Heart left ventricle (tissue), 16 donors: ENCODE data around the gene CHIT1. TPM values are rescaled to one million over a fixed set of nuclear protein-coding genes. Genes with fewer than 3 reads are reported as not detected.

Experiments used
- ATAC-seq, 4 donors: fragments of 200-7000 bp; cut with Tn5 transposase; one replicate each; pipeline ENCODE4 v1.9.1; 2020 to 2022; ENCODE audit warnings: moderate library complexity in 4 of 4, mild to moderate bottlenecking in 3 of 4, moderate number of reproducible peaks in 1 of 4
- DNase-seq, 5 donors: peaks; one replicate each; pipeline ENCODE4 v3.0.0-alpha.2; 2020
- H3K27ac ChIP-seq, 12 donors: fragments of 200-600 bp; sonication (generic) in 4 of 12; one replicate each; pipeline versions ENCODE4 v1.5.0 to v1.8.0; 2016 to 2022; ENCODE audit warnings: mild to moderate bottlenecking in 2 of 12
- H3K27me3 ChIP-seq, 9 donors: fragments of 200-600 bp; sonication (generic) in 2 of 9; one replicate each; pipeline versions ENCODE4 v1.5.1 to v1.8.0; 2016 to 2022; ENCODE audit warnings: mild to moderate bottlenecking in 3 of 9
- H3K36me3 ChIP-seq, 9 donors: fragments of 200-600 bp; sonication (generic) in 2 of 9; one replicate each; pipeline versions ENCODE4 v1.5.0 to v1.8.0; 2018 to 2022; ENCODE audit warnings: mild to moderate bottlenecking in 2 of 9
- H3K4me1 ChIP-seq, 12 donors: fragments of 200-600 bp; sonication (generic) in 4 of 12; one replicate each; pipeline versions ENCODE4 v1.5.0 to v1.8.0; 2016 to 2022; ENCODE audit warnings: mild to moderate bottlenecking in 3 of 12
- H3K4me3 ChIP-seq, 12 donors: fragments of 200-600 bp; sonication (generic) in 4 of 12; one replicate each; pipeline versions ENCODE4 v1.5.0 to v1.8.0; 2017 to 2022; ENCODE audit warnings: mild to moderate bottlenecking in 9 of 12, moderate library complexity in 4 of 12
- H3K9me3 ChIP-seq, 12 donors: fragments of 200-600 bp; sonication (generic) in 4 of 12; one replicate each; pipeline versions ENCODE4 v1.5.0 to v1.8.0; 2016 to 2022; ENCODE audit warnings: mild to moderate bottlenecking in 1 of 12
- CTCF ChIP-seq, 12 donors: fragments of 200-600 bp; sonication (generic) in 4 of 12; IDR thresholded peaks; one replicate each; pipeline versions ENCODE4 v1.5.0 to v1.8.0; 2018 to 2022; ENCODE audit warnings: antibody characterized with exemption in 12 of 12, mild to moderate bottlenecking in 5 of 12
- POLR2A ChIP-seq, 2 donors: fragments of 450-650 bp; IDR thresholded peaks; one replicate each; pipeline ENCODE4 v1.6.1; 2017; ENCODE audit warnings: antibody characterized with exemption in 2 of 2, mild to moderate bottlenecking in 2 of 2, moderate library complexity in 2 of 2
- WGBS, 4 donors: extraction: QIAGEN DNeasy Blood & Tissue Kit in 2 of 4; methylation state at CpG; one replicate each; pipeline versions ENCODE4 v1.1.5 to v1.1.7; 2013 to 2018; 5-methylcytosine and 5-hydroxymethylcytosine counted together
- intact Hi-C, 10 donors: fragments of 100-400 bp; cut with DNase I; formaldehyde crosslinking; loops; one replicate each; pipeline versions ENCODE4 v1.11.1 to v1.14.2; 2022
- polyA plus RNA-seq, 2 donors: library from polyadenylated mRNA; stranded (reverse); fragments of 200-250 nt; gene quantifications; one replicate each; pipeline ENCODE4 v1.2.3, GENCODE V29; 2013
- total RNA-seq, 9 donors: library from RNA; depleted of rRNA in 2 of 9; stranded (reverse); fragments of >200 nt in 2 of 9; fragmentation: NEBNext Ultra II Directional in 3 of 9; extraction: Animal tissue kit (Norgen Biotek cat#: 25700) in 3 of 9; gene quantifications; one replicate each; pipeline versions ENCODE4 v1.1.0 to v1.2.4, GENCODE V29; 2016 to 2023
- donor health status: ischemic (EF 13 %, LVEDD 7.1; RV severe dilation, severe dysfunction).
- donor health status: healthy with polysubstance abuse.
- donor health status: DM: no; HTN: yes; CAD: no.
- donor health status: DM: no; HTN: no; CAD: no.
- donor health status: ischemic (EF 25% LVEDD 6.9; RV normal size, moderate dysfunction).
- donor health status: ischemic (EF 25% LVEDD 5.7; RV mildly dilated, moderate dysfunction).
- donor health status: healthy.
- donor health status: DM: yes; HTN: yes; CAD: no.
- donor health status: ischemic (EF 35%, LVEDD 5.7; RV mildly dilated, moderate dysfunction).
- donor health status: nonischemic (EF 11% LVEDD 7.7; RV severe dilation, severe dysfunction).
- donor health status: DM: yes; HTN: yes; CAD: no.
- donor health status: PGD.
- donor health status: ischemic (EF 29% LVEDD 5.4; RV normal size, mild dysfunction).
- donor health status: nonischemic (EF 23%, LVEDD 6.1; RV moderate dilation, normal function).

The CHIT1 gene
- total and polyA plus RNA-seq, 11 donors, result 0.05 to 1.7 (median 0.22) TPM; not detected in 6

GRCh38 chr1:203186091-203186445 lies 43.4 kb downstream of the CHIT1 start:
- no peaks in the 10 kb centered on the region for H3K9me3 ChIP-seq
- no peak for ATAC-seq
- TF ChIP-seq CTCF (IDR thresholded peaks at IDR 0.05) (no peak), POLR2A (IDR thresholded peaks at IDR 0.05) (no peak)
- H3K4me3 ChIP-seq, result no peak overlapping the region
- intact Hi-C loops, result no loop called here
- no peaks in the 10 kb centered on the region for H3K27me3 ChIP-seq
- 91 to 94% (median 93%) methylated on average over 5 of the region's 5 CpGs for WGBS, 4 donors
- no peaks in the 10 kb centered on the region for H3K36me3 ChIP-seq
- H3K27ac ChIP-seq, result no peak overlapping the region
- H3K4me1 ChIP-seq, result peaks cover 0 to 14% (median 0%) of the 10 kb centered on the region in 12 donors
- DNase-seq, result peak in 1 of 5 donors; percentile 23

DNA sequence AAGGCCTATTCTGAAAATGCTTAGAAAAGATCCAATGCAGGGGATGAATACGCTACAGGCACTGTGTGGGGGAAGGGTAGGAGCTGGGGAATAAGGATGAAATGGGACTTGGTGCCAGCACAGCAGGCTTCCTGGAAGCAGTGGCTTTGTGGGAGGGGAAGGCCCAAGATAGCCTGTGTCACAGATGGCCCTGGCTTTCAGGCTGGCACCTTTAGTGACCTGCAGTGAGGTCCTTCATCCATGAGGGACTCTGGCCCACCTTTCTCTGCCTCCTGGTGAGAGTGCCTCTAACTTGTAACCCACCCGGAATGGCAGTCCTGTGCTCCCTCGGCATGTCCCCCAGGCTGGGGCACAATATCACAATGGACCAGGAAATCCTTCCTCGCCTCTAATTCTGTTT lies 43.9 kb downstream of the CHIT1 start:
- H3K27ac ChIP-seq, result no peak overlapping the region
- TF ChIP-seq CTCF (IDR thresholded peaks at IDR 0.05) (no peak), POLR2A (IDR thresholded peaks at IDR 0.05) (no peak)
- ATAC-seq (no peak), DNase-seq (no peak)
- no peaks in the 10 kb centered on the region for H3K36me3 ChIP-seq
- H3K4me3 ChIP-seq, result no peak overlapping the region
- peaks cover 0 to 14% (median 0%) of the 10 kb centered on the region in 12 donors for H3K4me1 ChIP-seq
- H3K9me3 ChIP-seq, result no peaks in the 10 kb centered on the region
- intact Hi-C loops, result no loop called here
- H3K27me3 ChIP-seq, result no peaks in the 10 kb centered on the region
- WGBS, 4 donors, result 77 to 90% (median 83%) methylated on average over 3 to 4 of the region's 4 CpGs

GRCh38 chr1:203185061-203185461 lies 44.4 kb downstream of the CHIT1 start:
- H3K27ac ChIP-seq, result no peak overlapping the region
- no peak for TF ChIP-seq POLR2A (IDR thresholded peaks at IDR 0.05)
- TF ChIP-seq CTCF (IDR thresholded peaks at IDR 0.05), result no peak
- H3K36me3 ChIP-seq, result no peaks in the 10 kb centered on the region
- no peaks in the 10 kb centered on the region for H3K27me3 ChIP-seq
- peaks cover 0 to 14% (median 0%) of the 10 kb centered on the region in 12 donors for H3K4me1 ChIP-seq
- ATAC-seq (peak in 1 of 4 donors; percentile 25), DNase-seq (peak in 1 of 5 donors; percentile 31)
- H3K4me3 ChIP-seq, result no peak overlapping the region
- no peaks in the 10 kb centered on the region for H3K9me3 ChIP-seq
- 92 to 96% (median 93%) methylated on average over 5 to 10 of the region's 10 CpGs for WGBS, 4 donors
- intact Hi-C loops, result no loop called here

- no peak for ATAC-seq
- no peak overlapping the region for H3K4me3 ChIP-seq
- intact Hi-C loops, result no loop called here
- peaks cover 0 to 14% (median 0%) of the 10 kb centered on the region in 12 donors for H3K4me1 ChIP-seq
- no peaks in the 10 kb centered on the region for H3K27me3 ChIP-seq
- H3K9me3 ChIP-seq, result no peaks in the 10 kb centered on the region
- WGBS, 4 donors, result 68 to 97% (median 80%) methylated on average over 4 of the region's 4 CpGs
- DNase-seq, result peak in 1 of 5 donors; percentile 13
- TF ChIP-seq POLR2A (IDR thresholded peaks at IDR 0.05), result no peak
- TF ChIP-seq CTCF (IDR thresholded peaks at IDR 0.05), result no peak
- H3K36me3 ChIP-seq, result no peaks in the 10 kb centered on the region
- no peak overlapping the region for H3K27ac ChIP-seq
Measured at GRCh38 chr1:203184467-203184866, 45.0 kb downstream of the CHIT1 start.
